AG08395 (cell line): ENCODE results near the gene LRP5.
A peak's percentile ranks its signal among the peaks of the same experiment; 100 is the strongest.
"Not testable (repeated sequence)": the region's sequence is repeated elsewhere in the genome, so short reads cannot be mapped to it uniquely, and the experiment has no call there.

ENCODE experiments used
- DNase-seq: peaks from one replicate; pipeline ENCODE4 v3.0.0; 2012; ENCODE audit warnings: mixed read lengths, low spot score

The LRP5 gene

GRCh38 chr11:68423481-68423880 lies 111.1 kb downstream of the LRP5 start:
- no peak for DNase-seq

GRCh38 chr11:68424101-68424632 lies 111.8 kb downstream of the LRP5 start:
- DNase-seq: no peak

- DNase-seq: no peak
Measured at GRCh38 chr11:68424981-68425865, 112.8 kb downstream of the LRP5 start.

- no peak for DNase-seq
Measured at GRCh38 chr11:68425866-68426380, 113.5 kb downstream of the LRP5 start.

GRCh38 chr11:68429661-68430060 lies 117.3 kb downstream of the LRP5 start:
- DNase-seq: no peak

- no peak for DNase-seq
Measured at GRCh38 chr11:68430384-68430783, 118.0 kb downstream of the LRP5 start.

- DNase-seq: no peak
Measured at GRCh38 chr11:68430801-68431200, 118.4 kb downstream of the LRP5 start.

GRCh38 chr11:68431984-68432645 lies 119.7 kb downstream of the LRP5 start:
- no peak for DNase-seq

GRCh38 chr11:68432874-68433273 lies 120.5 kb downstream of the LRP5 start:
- no peak for DNase-seq

GRCh38 chr11:68433541-68433940 lies 121.2 kb downstream of the LRP5 start:
- no peak for DNase-seq

GRCh38 chr11:68434159-68434558 lies 121.8 kb downstream of the LRP5 start:
- not testable (repeated sequence) for DNase-seq

GRCh38 chr11:68436162-68436888 lies 123.9 kb downstream of the LRP5 start:
- no peak for DNase-seq

GRCh38 chr11:68436985-68437926 lies 124.9 kb downstream of the LRP5 start:
- peak; percentile 91 for DNase-seq

GRCh38 chr11:68437927-68438657 lies 125.7 kb downstream of the LRP5 start:
- no peak for DNase-seq

GRCh38 chr11:68438658-68439259 lies 126.4 kb downstream of the LRP5 start:
- no peak for DNase-seq

- DNase-seq: peak; percentile 65
Measured at GRCh38 chr11:68439355-68440065, 127.1 kb downstream of the LRP5 start.

- DNase-seq: no peak
Measured at GRCh38 chr11:68440224-68440623, 127.8 kb downstream of the LRP5 start.

- DNase-seq: no peak
Measured at GRCh38 chr11:68441466-68442230, 129.3 kb downstream of the LRP5 start.
